Vagina (tissue), 2 donors: Measurements from ENCODE around the gene AGPAT3. TPM values are rescaled to one million over a fixed set of nuclear protein-coding genes. Genes with fewer than 3 reads are reported as not detected.

Source experiments
- DNase-seq, 2 donors: peaks; one replicate each; pipeline ENCODE4 v3.0.0-alpha.2; 2017; ENCODE audit errors: extremely low spot score in 2 of 2
- H3K27ac ChIP-seq: fragments of 200-600 bp; sonication (generic); one replicate; pipeline ENCODE4 v1.5.1; 2019
- H3K27me3 ChIP-seq: fragments of 200-600 bp; sonication (generic); one replicate; pipeline ENCODE4 v1.5.1; 2019
- H3K36me3 ChIP-seq, 2 donors: fragments of 200-600 bp; sonication (generic); one replicate each; pipeline ENCODE4 v1.5.1; 2017 to 2019
- H3K4me1 ChIP-seq: fragments of 200-600 bp; sonication (generic); one replicate; pipeline ENCODE4 v1.5.1; 2019
- H3K4me3 ChIP-seq, 2 donors: fragments of 200-600 bp; sonication (generic); 1 replicate in 1 of 2; 2 replicates in 1 of 2; pipeline ENCODE4 v1.5.1; 2016 to 2019
- H3K9me3 ChIP-seq: fragments of 200-600 bp; sonication (generic); one replicate; pipeline ENCODE4 v1.5.1; 2019
- CTCF ChIP-seq, 3 experiments: fragments of 450-650 bp in 2 of 3; fragments of 200-600 bp in 1 of 3; sonication (generic) in 1 of 3; IDR thresholded peaks; one replicate each; pipeline ENCODE4 v1.5.1; 2017 to 2019; ENCODE audit warnings: antibody characterized with exemption in 3 of 3, mild to moderate bottlenecking in 2 of 3, moderate library complexity in 2 of 3
- POLR2A ChIP-seq, 2 donors: fragments of 450-650 bp; IDR thresholded peaks; one replicate each; pipeline ENCODE4 v1.6.1; 2017; ENCODE audit warnings: antibody characterized with exemption in 2 of 2, mild to moderate bottlenecking in 2 of 2, moderate library complexity in 2 of 2
- POLR2AphosphoS5 ChIP-seq, 2 donors: sonication (generic); formaldehyde crosslinking; IDR thresholded peaks; one replicate each; pipeline ENCODE4 v1.9.0; 2017; ENCODE audit warnings: antibody characterized with exemption in 2 of 2, mild to moderate bottlenecking in 2 of 2, low read depth in 1 of 2; ENCODE audit not compliant: insufficient read depth in 1 of 2
- intact Hi-C: fragments of 100-400 bp; cut with DNase I; formaldehyde crosslinking; loops from one replicate; pipeline ENCODE4 v1.15.1; 2023
- total RNA-seq: library from RNA; depleted of rRNA; stranded (reverse); fragments of >200 nt; gene quantifications from one replicate; pipeline ENCODE4 v1.2.3, GENCODE V29; 2016

AGPAT3 gene
- total RNA-seq, 1 donor from 2014 or later: 34.4 TPM

- intact Hi-C loops: no loop called here
- H3K9me3 ChIP-seq: no peaks in the 10 kb centered on the region
- H3K36me3 ChIP-seq: no peaks in the 10 kb centered on the region
- no peaks in the 10 kb centered on the region for H3K27me3 ChIP-seq
- DNase-seq: no peak
- H3K4me3 ChIP-seq: peak overlapping the region; percentile 66 to 87
- TF ChIP-seq CTCF (IDR thresholded peaks at IDR 0.05) (no peak), POLR2A (IDR thresholded peaks at IDR 0.05) (no peak), POLR2AphosphoS5 (IDR thresholded peaks at IDR 0.05; ENCODE audit: insufficient read depth in 1 of 2, low read depth in 1 of 2) (no peak)
- H3K27ac ChIP-seq: peak overlapping the region; percentile 95
- peaks cover 46% of the 10 kb centered on the region for H3K4me1 ChIP-seq
These were observed 2.3 kb downstream of the AGPAT3 start for GRCh38 chr21:43867332-43867703.

GRCh38 chr21:43867948-43868347 is 2.9 kb downstream of the AGPAT3 start:
- Histone ChIP-seq H3K36me3 (no peaks in the 10 kb centered on the region), H3K4me1 (peaks cover 46% of the 10 kb centered on the region), H3K27me3 (no peaks in the 10 kb centered on the region), H3K27ac (no peak overlapping the region), H3K4me3 (no peak overlapping the region), H3K9me3 (no peaks in the 10 kb centered on the region)
- intact Hi-C loops: no loop called here
- no peak for DNase-seq
- TF ChIP-seq POLR2AphosphoS5 (IDR thresholded peaks at IDR 0.05; ENCODE audit: insufficient read depth in 1 of 2, low read depth in 1 of 2) (no peak), CTCF (IDR thresholded peaks at IDR 0.05) (no peak), POLR2A (IDR thresholded peaks at IDR 0.05) (no peak)

GRCh38 chr21:43868461-43868860 is 3.4 kb downstream of the AGPAT3 start:
- Histone ChIP-seq H3K4me3 (no peak overlapping the region), H3K27me3 (no peaks in the 10 kb centered on the region), H3K27ac (no peak overlapping the region), H3K36me3 (no peaks in the 10 kb centered on the region), H3K9me3 (no peaks in the 10 kb centered on the region), H3K4me1 (peaks cover 46% of the 10 kb centered on the region)
- peak in 1 of 2 donors; percentile 9 for TF ChIP-seq POLR2AphosphoS5 (IDR thresholded peaks at IDR 0.05; ENCODE audit: insufficient read depth in 1 of 2, low read depth in 1 of 2)
- TF ChIP-seq CTCF (IDR thresholded peaks at IDR 0.05): no peak
- no peak for TF ChIP-seq POLR2A (IDR thresholded peaks at IDR 0.05)
- intact Hi-C loops: no loop called here
- no peak for DNase-seq

- Histone ChIP-seq H3K27ac (no peak overlapping the region), H3K4me1 (peaks cover 40% of the 10 kb centered on the region), H3K27me3 (no peaks in the 10 kb centered on the region), H3K36me3 (no peaks in the 10 kb centered on the region), H3K4me3 (no peak overlapping the region), H3K9me3 (no peaks in the 10 kb centered on the region)
- DNase-seq: no peak
- TF ChIP-seq POLR2A (IDR thresholded peaks at IDR 0.05): no peak
- TF ChIP-seq CTCF (IDR thresholded peaks at IDR 0.05): no peak
- TF ChIP-seq POLR2AphosphoS5 (IDR thresholded peaks at IDR 0.05; ENCODE audit: insufficient read depth in 1 of 2, low read depth in 1 of 2): no peak
- intact Hi-C loops: no loop called here
These were observed 4.7 kb downstream of the AGPAT3 start for GRCh38 chr21:43869486-43870325.

- no peaks in the 10 kb centered on the region for H3K27me3 ChIP-seq
- no peak for DNase-seq
- TF ChIP-seq CTCF (IDR thresholded peaks at IDR 0.05) (no peak), POLR2A (IDR thresholded peaks at IDR 0.05) (no peak), POLR2AphosphoS5 (IDR thresholded peaks at IDR 0.05; ENCODE audit: insufficient read depth in 1 of 2, low read depth in 1 of 2) (no peak)
- no peak overlapping the region for H3K27ac ChIP-seq
- no peaks in the 10 kb centered on the region for H3K9me3 ChIP-seq
- peaks cover 35% of the 10 kb centered on the region for H3K4me1 ChIP-seq
- H3K36me3 ChIP-seq: no peaks in the 10 kb centered on the region
- no peak overlapping the region for H3K4me3 ChIP-seq
- intact Hi-C loops: no loop called here
These were observed 6.5 kb downstream of the AGPAT3 start for GRCh38 chr21:43871487-43871886.
